ENCODE measurements around the gene CHRM5.

CHRM5 gene

DNA sequence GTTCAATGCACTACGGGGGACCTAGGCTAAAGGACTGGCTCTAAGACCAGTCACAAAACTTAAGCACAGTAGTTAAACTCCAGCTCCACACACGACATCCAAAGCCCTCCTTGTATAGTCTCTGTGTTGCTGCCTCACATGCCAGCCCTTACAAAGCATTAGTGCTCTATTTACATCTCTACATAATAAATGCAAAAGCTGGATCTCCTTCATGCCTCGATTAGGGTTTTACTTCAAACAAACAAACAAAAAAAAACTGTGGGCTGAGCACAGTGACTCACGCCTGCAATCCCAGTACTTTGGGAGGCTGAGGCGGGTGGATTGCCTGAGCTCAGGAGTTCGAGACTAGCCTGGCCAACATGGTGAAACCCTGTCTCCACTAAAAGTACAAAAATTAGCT is 143.2 kb downstream of the CHRM5 start:
- TF ChIP-seq, protein P1, sequence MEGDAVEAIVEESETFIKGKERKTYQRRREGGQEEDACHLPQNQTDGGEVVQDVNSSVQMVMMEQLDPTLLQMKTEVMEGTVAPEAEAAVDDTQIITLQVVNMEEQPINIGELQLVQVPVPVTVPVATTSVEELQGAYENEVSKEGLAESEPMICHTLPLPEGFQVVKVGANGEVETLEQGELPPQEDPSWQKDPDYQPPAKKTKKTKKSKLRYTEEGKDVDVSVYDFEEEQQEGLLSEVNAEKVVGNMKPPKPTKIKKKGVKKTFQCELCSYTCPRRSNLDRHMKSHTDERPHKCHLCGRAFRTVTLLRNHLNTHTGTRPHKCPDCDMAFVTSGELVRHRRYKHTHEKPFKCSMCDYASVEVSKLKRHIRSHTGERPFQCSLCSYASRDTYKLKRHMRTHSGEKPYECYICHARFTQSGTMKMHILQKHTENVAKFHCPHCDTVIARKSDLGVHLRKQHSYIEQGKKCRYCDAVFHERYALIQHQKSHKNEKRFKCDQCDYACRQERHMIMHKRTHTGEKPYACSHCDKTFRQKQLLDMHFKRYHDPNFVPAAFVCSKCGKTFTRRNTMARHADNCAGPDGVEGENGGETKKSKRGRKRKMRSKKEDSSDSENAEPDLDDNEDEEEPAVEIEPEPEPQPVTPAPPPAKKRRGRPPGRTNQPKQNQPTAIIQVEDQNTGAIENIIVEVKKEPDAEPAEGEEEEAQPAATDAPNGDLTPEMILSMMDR (IDR thresholded peaks at IDR 0.05; ENCODE audit: low read depth, low read length): no peak
- H3K4me3 ChIP-seq (ENCODE audit: low read depth, low read length): no peak overlapping the region

DNA sequence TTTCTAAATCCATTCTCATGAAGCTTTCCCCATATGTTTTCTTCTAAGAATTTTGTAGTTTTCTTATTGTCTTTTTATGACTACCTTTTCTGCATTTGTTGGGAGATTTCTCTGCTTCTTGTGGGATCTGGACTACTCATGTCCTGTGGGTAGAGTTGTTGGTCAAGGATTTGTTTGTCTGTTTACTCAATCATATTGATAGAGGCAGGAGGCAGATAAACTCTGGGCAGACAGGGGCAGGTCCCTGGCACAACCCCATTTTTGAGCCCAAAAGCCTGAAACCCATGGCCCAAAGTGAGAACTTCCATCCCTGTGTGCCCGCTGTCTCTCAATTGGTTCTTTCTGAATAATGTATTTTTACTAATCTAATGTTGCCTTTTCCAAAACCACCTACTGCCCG is 145.9 kb downstream of the CHRM5 start:
- H3K4me3 ChIP-seq (ENCODE audit: low read depth, low read length): no peak overlapping the region
- TF ChIP-seq, protein P1 (IDR thresholded peaks at IDR 0.05; ENCODE audit: low read depth, low read length): no peak

DNA sequence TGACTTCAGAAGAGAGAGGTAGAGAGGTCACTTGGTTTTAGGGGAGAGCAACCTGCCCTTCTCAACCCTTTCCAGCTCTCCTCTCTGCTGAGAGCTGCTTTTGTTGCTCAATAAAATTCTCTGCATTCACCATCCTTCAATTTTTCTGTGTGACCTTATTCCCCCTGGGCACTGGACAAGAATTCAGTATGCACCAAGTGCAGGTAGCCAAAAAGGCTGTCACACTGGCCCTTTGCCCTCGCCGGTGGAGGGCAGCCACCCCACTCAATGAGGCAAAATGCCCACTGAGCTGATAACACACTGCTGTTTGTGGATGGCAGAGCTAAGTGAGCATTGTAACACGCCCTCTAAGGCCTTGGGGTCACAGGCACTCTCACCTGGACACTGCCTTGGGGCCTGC is 146.4 kb downstream of the CHRM5 start:
- TF ChIP-seq, protein P1 (IDR thresholded peaks at IDR 0.05; ENCODE audit: low read depth, low read length): no peak
- H3K4me3 ChIP-seq (ENCODE audit: low read depth, low read length): no peak overlapping the region

DNA sequence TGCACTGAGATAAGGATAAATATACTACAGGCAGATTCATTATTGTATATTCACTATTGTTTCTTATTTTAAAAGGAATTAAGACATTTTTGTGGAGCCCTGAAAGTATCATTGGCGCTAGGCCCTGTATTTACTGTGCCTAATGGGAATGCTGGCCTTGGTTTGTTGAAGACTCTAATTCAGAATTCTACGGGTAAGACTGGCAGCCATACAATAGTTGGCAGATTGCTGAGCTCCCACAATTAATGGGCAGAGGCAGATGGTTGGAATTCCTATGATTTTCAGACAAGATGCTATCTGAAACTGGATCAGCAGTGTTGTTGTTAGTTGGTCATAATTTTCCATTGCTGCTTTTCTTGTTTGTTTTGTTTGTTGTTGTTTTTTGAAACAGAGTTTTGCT is 148.3 kb downstream of the CHRM5 start:
- TF ChIP-seq, protein P1 (IDR thresholded peaks at IDR 0.05; ENCODE audit: low read depth, low read length): no peak
- no peak overlapping the region for H3K4me3 ChIP-seq (ENCODE audit: low read depth, low read length)
